Neural progenitor cell (in vitro differentiated cells): ENCODE measurements around the gene LRRTM1. TPM values are rescaled to one million over a fixed set of nuclear protein-coding genes. Genes with fewer than 3 reads are reported as not detected.

ENCODE experiments used
- DNase-seq: peaks from one replicate; pipeline ENCODE4 v3.0.0-alpha.2; 2016; ENCODE audit warnings: low spot score
- H2AFZ ChIP-seq: fragments of 200-600 bp; sonication (generic); replicated peaks from 2 replicates; pipeline ENCODE4 v1.6.1; 2016; ENCODE audit warnings: antibody characterized with exemption
- H3F3A ChIP-seq: fragments of 200-600 bp; sonication (generic); 2 replicates; pipeline ENCODE4 v1.6.1; 2016; ENCODE audit warnings: antibody characterized with exemption, low read depth
- H3K27ac ChIP-seq: fragments of 200-600 bp; sonication (generic); 2 replicates; pipeline ENCODE4 v1.5.1; 2016; ENCODE audit warnings: mild to moderate bottlenecking
- H3K27me3 ChIP-seq: fragments of 200-600 bp; sonication (generic); 2 replicates; pipeline ENCODE4 v1.6.1; 2016; ENCODE audit warnings: mild to moderate bottlenecking, moderate library complexity
- H3K36me3 ChIP-seq: fragments of 200-600 bp; sonication (generic); 2 replicates; pipeline ENCODE4 v1.5.1; 2016
- H3K4me1 ChIP-seq: fragments of 200-600 bp; sonication (generic); 2 replicates; pipeline ENCODE4 v1.6.1; 2016; ENCODE audit warnings: mixed run types
- H3K4me2 ChIP-seq: fragments of 200-600 bp; sonication (generic); 2 replicates; pipeline ENCODE4 v1.6.1; 2016
- H3K4me3 ChIP-seq: fragments of 200-600 bp; sonication (generic); 2 replicates; pipeline ENCODE4 v1.5.1; 2016
- H3K79me2 ChIP-seq: fragments of 200-600 bp; sonication (generic); 2 replicates; pipeline ENCODE4 v1.6.1; 2016; ENCODE audit warnings: low read depth
- H3K9ac ChIP-seq: fragments of 200-600 bp; sonication (generic); 2 replicates; pipeline ENCODE4 v1.6.1; 2016
- H3K9me3 ChIP-seq: fragments of 200-600 bp; sonication (generic); 2 replicates; pipeline ENCODE4 v1.5.1; 2016; ENCODE audit warnings: low read depth
- H4K20me1 ChIP-seq: fragments of 200-600 bp; sonication (generic); 2 replicates; pipeline ENCODE4 v1.6.1; 2016; ENCODE audit warnings: low read depth
- H3K27ac Mint-ChIP-seq: 3 replicates; pipeline ENCODE4 v1.8.0; 2021; ENCODE audit warnings: mixed read lengths
- H3K27me3 Mint-ChIP-seq: 2 replicates; pipeline ENCODE4 v1.8.0; 2022; ENCODE audit warnings: low read depth, mild to moderate bottlenecking, inconsistent platforms, moderate library complexity, mixed read lengths; ENCODE audit not compliant: insufficient read depth
- H3K36me3 Mint-ChIP-seq: 3 replicates; pipeline ENCODE4 v1.8.0; 2021; ENCODE audit warnings: mixed read lengths
- H3K4me1 Mint-ChIP-seq: 3 replicates; pipeline ENCODE4 v1.8.0; 2021; ENCODE audit warnings: mixed read lengths
- H3K4me3 Mint-ChIP-seq: 3 replicates; pipeline ENCODE4 v1.8.0; 2021; ENCODE audit warnings: mild to moderate bottlenecking, moderate library complexity, mixed read lengths
- H3K9me3 Mint-ChIP-seq: 3 replicates; pipeline ENCODE4 v1.8.0; 2020; ENCODE audit warnings: mixed read lengths
- CTCF ChIP-seq: fragments of 200-600 bp; sonication (generic); IDR thresholded peaks from 2 replicates; pipeline ENCODE4 v1.5.1; 2017; ENCODE audit warnings: antibody characterized with exemption, mild to moderate bottlenecking
- EZH2 ChIP-seq: fragments of 200-600 bp; sonication (generic); IDR thresholded peaks from 2 replicates; pipeline ENCODE4 v1.6.1; 2017; ENCODE audit warnings: antibody characterized with exemption, mild to moderate bottlenecking, moderate library complexity
- EZH2phosphoT487 ChIP-seq: fragments of 200-600 bp; sonication (generic); IDR thresholded peaks from 2 replicates; pipeline ENCODE4 v1.6.1; 2017; ENCODE audit warnings: antibody characterized with exemption
- total RNA-seq: library from RNA; depleted of rRNA; stranded (reverse); fragments of >200 nt; gene quantifications from 2 replicates; pipeline ENCODE4 v1.2.3, GENCODE V29; 2015; ENCODE audit warnings: low replicate concordance

The LRRTM1 gene
- total RNA-seq, 1 donor from 2014 or later = not detected

- no peak for DNase-seq
- Mint-ChIP-seq H3K9me3 (no peaks in the 10 kb centered on the region), H3K36me3 (no peaks in the 10 kb centered on the region), H3K4me1 (peaks cover 3% of the 10 kb centered on the region), H3K27me3 (peaks cover 2% of the 10 kb centered on the region), H3K27ac (no peak overlapping the region), H3K4me3 (no peak overlapping the region)
- no peaks in the 10 kb centered on the region for H4K20me1 ChIP-seq
- no peaks in the 10 kb centered on the region for H3K9me3 ChIP-seq
- no peak overlapping the region for H2AFZ ChIP-seq
- H3K4me1 ChIP-seq = no peaks in the 10 kb centered on the region
- H3K36me3 ChIP-seq = no peaks in the 10 kb centered on the region
- no peak overlapping the region for H3K9ac ChIP-seq
- no peak overlapping the region for H3K4me2 ChIP-seq
- H3K27me3 ChIP-seq = no peaks in the 10 kb centered on the region
- H3K27ac ChIP-seq = no peak overlapping the region
- no peaks in the 10 kb centered on the region for H3K79me2 ChIP-seq
- no peak for TF ChIP-seq EZH2phosphoT487
- no peak for TF ChIP-seq CTCF
- no peak for TF ChIP-seq EZH2
- no peaks in the 10 kb centered on the region for H3F3A ChIP-seq
- H3K4me3 ChIP-seq = no peak overlapping the region
These were observed 7.8 kb upstream of the LRRTM1 start for GRCh38 chr2:80312282-80312839.

- Histone ChIP-seq H3K9me3 (no peaks in the 10 kb centered on the region), H3K4me1 (peaks cover 5% of the 10 kb centered on the region), H3K27me3 (peaks cover 2% of the 10 kb centered on the region), H3K4me3 (no peak overlapping the region), H3K4me2 (no peak overlapping the region), H3K27ac (no peak overlapping the region), H3F3A (no peaks in the 10 kb centered on the region), H3K9ac (no peak overlapping the region), H2AFZ (no peak overlapping the region), H3K79me2 (no peaks in the 10 kb centered on the region), H3K36me3 (no peaks in the 10 kb centered on the region), H4K20me1 (no peaks in the 10 kb centered on the region)
- H3K36me3 Mint-ChIP-seq = no peaks in the 10 kb centered on the region
- peaks cover 1% of the 10 kb centered on the region for H3K9me3 Mint-ChIP-seq
- TF ChIP-seq EZH2phosphoT487 (no peak), CTCF (no peak), EZH2 (no peak)
- DNase-seq = no peak
- no peak overlapping the region for H3K4me3 Mint-ChIP-seq
- H3K27me3 Mint-ChIP-seq = peaks cover 2% of the 10 kb centered on the region
- H3K4me1 Mint-ChIP-seq = peaks cover 4% of the 10 kb centered on the region
- no peak overlapping the region for H3K27ac Mint-ChIP-seq
These were observed 6.8 kb upstream of the LRRTM1 start for GRCh38 chr2:80311304-80311703.

GRCh38 chr2:80303006-80303908, 1.3 kb downstream of the LRRTM1 start:
- Mint-ChIP-seq H3K27ac (no peak overlapping the region), H3K27me3 (peaks cover 26% of the 10 kb centered on the region), H3K4me3 (peak overlapping the region; percentile 91), H3K4me1 (peaks cover 56% of the 10 kb centered on the region), H3K9me3 (peaks cover 2% of the 10 kb centered on the region), H3K36me3 (no peaks in the 10 kb centered on the region)
- peaks cover 34% of the 10 kb centered on the region for H3F3A ChIP-seq
- H3K36me3 ChIP-seq = no peaks in the 10 kb centered on the region
- peaks cover 56% of the 10 kb centered on the region for H3K27me3 ChIP-seq
- no peak overlapping the region for H3K9ac ChIP-seq
- no peak overlapping the region for H2AFZ ChIP-seq
- H3K4me2 ChIP-seq = peak overlapping the region; percentile 98
- DNase-seq = peak; percentile 64
- H3K27ac ChIP-seq = no peak overlapping the region
- H3K9me3 ChIP-seq = no peaks in the 10 kb centered on the region
- H3K4me1 ChIP-seq = peaks cover 58% of the 10 kb centered on the region
- peaks cover 18% of the 10 kb centered on the region for H4K20me1 ChIP-seq
- peak overlapping the region; percentile 71 for H3K4me3 ChIP-seq
- TF ChIP-seq EZH2 (peak; percentile 56), EZH2phosphoT487 (peak; percentile 40), CTCF (no peak)
- H3K79me2 ChIP-seq = no peaks in the 10 kb centered on the region
